MM.1S (cell line): ENCODE measurements around the gene AFG1L.

Experiments used
- CTCF ChIP-seq: fragments of 300-600 bp; sonication (generic); IDR thresholded peaks from 2 replicates; pipeline ENCODE4 v1.5.1; 2016; ENCODE audit warnings: antibody characterized with exemption, low read length, mixed read lengths
- EZH2 ChIP-seq: fragments of 300-600 bp; sonication (generic); optimal IDR thresholded peaks from 2 replicates; pipeline ENCODE3; 2017; ENCODE audit warnings: low read depth, mild to moderate bottlenecking, antibody characterized with exemption, low read length, mixed read lengths
- EZH2phosphoT487 ChIP-seq: fragments of 300-600 bp; sonication (generic); IDR thresholded peaks from 2 replicates; pipeline ENCODE4 v1.6.1; 2018; ENCODE audit warnings: antibody characterized with exemption, low read length

GRCh38 chr6:108251252-108251651 lies 43.6 kb upstream of the AFG1L start:
- no peak for TF ChIP-seq CTCF
- TF ChIP-seq EZH2: no peak
- no peak for TF ChIP-seq EZH2phosphoT487
